T follicular helper cell (primary cell): ENCODE data around the gene TRAF3.
"Not testable (repeated sequence)": the region's sequence is repeated elsewhere in the genome, so short reads cannot be mapped to it uniquely, and the experiment has no call there.

Source experiments
- DNase-seq: peaks from one replicate; pipeline ENCODE4 v3.0.0-alpha.2; 2020; ENCODE audit warnings: low read depth

The TRAF3 gene

DNA sequence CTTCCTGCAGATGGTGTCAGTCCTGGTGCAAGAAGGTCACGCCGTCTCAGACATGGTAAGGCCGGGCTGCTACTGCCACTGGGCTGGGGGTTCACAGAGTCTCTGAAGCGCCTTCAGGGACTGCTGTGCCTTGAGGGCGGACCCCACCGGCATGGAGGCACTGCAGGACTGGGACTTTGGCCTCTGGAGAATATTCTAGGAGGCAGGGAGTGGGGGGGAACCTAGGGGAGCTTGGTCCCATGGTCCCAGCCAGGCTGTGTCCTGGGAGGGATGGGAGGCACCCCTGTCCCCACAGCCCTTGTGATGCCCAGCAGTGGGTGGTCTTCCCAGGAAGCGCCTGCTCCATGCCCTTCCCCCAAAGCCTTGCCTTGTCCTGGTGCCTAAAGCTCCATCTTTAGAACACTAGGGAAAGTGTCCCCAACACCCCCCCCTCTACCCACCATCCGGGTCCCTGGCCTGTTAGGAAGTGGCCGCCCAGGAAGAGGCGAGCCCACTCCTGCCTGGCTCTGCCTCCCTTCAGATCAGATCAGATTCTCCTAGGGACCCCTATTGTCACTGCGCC, 146.8 kb downstream of the TRAF3 start:
- DNase-seq: no peak

DNA sequence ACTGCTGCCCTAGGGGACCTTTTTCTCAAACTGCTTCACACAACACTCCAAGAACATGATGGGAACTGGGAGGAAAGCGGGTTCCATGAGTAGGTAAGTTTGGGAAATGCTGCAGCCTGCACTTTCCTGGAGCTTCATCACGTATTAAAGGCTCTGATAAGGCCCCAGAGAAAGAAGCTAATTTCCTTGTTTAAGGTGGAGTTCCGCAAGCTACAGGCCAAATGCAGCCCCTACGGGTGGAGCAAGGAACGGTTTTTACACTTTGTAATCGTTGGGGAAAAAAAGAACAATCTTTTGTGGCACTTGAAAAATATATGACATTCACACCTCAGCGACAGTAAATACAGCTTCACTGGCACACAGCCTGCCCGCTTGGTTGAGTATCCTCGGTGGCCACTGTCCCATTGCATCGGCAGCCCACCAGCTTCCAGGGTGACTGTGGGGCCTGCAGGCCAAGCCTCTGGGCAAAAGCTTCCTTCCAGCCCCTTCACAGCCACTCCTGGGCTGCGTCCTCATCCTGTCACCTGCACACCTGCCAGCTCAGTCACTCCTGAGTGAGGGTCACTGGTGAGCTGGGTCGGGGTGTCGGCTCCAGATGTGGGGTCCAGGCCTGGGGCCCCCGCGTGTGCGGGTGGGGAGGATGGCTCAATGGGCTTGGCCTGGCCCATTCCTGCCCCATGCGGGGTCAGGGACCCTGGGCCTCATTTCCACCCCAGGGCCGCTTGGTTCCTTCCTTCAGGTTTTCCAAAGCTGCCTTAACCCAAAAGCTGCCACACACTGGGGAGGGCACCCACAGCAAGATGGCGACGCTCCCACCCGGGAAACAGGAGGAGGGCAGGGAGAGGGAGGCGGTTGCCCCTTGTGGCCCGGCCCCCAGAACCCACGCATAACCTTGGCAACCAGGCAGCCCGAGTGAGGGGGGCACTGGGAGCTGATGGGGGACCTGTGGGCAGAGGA, 147.7 kb downstream of the TRAF3 start:
- no peak for DNase-seq

DNA sequence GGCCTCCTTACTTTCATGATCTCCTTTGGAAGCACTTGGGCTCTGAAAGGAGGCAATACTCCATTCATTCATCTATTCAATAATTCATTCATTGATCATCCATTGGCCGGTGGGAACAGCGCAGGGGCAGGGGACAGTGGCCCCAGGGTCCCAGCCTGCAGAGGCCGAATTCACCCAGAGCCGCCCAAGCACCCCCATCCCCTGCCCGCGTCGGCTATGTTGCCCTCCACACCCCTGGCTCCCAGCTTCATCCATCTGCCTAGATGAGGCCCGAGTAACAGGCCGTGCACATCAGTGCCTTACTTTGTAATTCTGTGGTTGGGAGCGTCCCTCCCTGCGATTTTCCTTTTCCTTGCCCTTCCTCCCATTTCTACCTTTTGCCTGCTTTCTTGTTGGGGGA, 148.4 kb downstream of the TRAF3 start:
- no peak for DNase-seq

DNA sequence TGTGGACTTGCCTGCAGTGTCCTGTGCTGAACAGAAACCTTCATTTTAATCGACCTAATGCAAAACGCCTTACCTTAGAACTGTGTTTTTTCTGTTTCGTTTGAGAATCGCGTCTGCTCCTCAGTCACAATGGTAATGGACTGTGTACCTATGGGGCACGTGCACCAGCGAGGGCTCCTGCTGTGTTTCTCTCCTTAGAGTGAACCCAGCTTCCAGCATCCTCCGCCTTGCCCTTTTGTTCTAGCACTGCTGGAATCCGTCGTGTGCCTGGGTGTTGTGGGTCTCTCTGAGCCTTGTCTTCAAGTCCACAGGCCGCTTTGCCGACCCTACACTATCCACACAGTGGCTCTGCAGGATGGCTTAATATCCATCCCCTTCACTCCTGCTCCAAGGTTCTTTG, 148.9 kb downstream of the TRAF3 start:
- no peak for DNase-seq

DNA sequence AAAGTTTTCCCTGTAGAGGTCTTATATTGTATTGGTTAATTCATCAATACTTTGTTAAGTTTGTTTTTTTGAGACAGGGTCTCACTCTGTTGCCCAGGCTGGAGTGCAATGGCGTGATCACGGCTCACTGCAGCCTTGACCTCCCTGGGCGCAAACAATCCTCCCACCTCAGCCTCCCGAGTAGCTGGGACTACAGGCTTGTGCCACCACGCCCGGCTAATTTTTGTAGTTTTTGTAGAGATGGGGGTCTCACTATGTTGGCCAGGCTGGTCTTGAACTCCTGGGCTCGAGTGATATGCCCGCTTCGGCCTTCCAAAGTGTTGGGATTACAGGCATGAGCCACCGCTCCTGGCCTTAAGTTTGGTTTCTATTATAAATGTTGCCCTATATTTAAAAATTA, 149.6 kb downstream of the TRAF3 start:
- not testable (repeated sequence) for DNase-seq

DNA sequence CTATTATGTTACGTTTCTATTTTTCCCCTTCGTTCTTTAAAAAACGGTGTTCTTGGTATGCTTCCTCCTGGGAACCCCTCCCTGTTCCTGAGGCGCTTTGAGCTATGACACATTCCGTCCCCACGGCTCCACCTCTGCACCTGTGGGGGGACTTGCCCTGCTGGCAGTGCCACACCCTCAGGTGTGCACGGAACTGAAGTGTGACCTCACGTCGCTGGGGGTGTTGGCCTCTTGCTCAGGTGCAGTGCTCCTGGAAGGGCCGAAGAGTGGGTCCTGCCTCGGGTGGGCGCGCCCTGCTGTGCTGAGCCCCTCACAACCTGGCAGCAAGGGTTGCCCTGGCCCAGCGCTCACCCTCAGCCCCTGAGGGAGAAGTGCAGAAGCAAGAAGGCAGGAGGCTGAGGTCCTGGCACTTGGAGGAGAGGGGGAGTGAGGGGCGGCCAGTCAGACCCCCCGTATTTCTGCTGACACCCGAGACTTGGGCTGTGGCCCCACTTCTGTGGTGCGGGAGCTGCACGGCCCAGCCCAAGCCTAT, 150.2 kb downstream of the TRAF3 start:
- DNase-seq: no peak

DNA sequence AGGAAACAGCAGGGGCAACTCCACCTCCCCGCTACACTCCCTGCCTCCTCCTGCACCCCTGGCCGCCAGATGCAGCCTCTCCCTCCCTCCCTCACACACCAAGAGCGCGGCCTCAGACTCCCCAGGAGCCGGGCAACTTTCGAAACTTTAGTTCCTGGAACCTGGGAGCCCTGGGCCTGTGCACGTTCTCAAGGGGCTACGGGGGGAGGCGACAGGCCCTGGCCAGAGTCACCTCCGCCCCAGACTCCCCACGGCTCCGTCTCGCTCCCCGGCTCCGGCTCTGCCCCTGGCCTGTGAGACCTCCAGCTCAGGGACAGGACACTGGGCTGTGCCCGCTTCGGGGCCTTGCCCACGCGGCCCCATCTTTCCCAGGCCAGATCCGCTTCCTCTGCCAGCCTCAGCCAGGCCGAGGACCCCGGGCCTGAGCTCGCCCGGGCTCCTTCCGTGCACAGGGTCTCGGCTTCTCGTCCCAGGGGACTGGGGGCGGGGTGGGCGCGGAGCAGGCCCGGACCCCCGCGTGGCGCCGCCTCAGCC, 150.7 kb downstream of the TRAF3 start:
- no peak for DNase-seq

DNA sequence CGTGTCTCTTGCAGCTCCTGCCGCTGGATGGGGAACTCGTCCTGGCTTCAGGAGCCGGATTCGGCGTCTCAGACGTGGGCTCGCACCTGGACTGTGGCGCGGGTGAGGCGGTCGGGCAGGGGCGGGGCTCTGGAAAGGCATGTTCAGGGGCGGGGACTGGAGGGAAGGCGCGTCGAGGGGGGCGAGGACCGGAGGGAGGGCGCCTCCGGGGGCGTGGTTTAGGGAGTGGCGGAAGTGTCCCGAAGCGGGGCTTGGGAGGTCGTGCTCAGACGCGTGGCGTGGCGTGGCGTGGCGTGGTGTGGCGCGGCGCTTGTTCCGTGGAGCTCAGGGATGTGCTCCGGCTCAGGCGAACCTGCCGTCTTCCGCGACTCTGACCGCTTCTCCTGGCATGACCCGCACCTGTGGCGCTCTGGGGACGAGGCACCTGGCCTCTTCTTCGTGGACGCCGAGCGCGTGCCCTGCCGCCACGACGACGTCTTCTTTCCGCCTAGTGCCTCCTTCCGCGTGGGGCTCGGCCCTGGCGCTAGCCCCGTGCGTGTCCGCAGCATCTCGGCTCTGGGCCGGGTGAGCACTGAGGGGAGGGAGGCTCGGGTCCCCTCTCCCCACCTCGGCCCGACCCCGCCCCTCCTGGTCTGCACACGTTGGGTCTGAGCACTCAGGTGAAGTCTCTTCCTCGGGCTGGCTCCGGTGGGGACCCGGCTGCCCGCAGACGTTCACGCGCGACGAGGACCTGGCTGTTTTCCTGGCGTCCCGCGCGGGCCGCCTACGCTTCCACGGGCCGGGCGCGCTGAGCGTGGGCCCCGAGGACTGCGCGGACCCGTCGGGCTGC, 151.4 kb downstream of the TRAF3 start:
- DNase-seq: peak; percentile 75

DNA sequence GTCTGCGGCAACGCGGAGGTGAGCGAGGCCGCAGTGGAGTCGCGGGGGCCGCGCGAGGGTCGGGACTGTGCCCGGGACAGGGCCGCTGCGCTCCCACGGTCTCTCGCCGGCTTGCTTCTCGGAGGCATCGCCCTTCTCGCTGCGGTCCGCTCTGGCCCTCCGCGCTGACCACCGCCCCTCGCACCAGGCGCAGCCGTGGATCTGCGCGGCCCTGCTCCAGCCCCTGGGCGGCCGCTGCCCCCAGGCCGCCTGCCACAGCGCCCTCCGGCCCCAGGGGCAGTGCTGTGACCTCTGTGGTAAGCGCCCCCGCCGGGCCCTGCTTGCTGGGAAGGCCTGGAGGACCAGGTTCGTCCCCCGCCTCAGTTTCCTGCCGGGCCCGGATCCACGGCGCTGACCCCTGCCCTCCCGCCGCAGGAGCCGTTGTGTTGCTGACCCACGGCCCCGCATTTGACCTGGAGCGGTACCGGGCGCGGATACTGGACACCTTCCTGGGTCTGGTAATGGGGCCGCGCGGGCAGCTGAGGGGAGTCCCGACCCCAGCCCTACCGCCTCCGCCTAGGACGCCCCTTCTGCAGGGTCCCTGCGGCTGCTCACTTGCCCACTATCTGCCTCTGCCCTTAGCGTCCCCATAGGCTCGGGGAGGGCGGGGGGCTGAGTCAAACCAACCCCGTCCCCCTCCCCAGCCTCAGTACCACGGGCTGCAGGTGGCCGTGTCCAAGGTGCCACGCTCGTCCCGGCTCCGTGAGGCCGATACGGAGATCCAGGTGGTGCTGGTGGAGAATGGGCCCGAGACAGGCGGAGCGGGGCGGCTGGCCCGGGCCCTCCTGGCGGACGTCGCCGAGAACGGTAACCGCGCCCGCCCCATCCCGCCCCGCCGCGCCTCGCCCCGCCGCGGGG, 152.2 kb downstream of the TRAF3 start:
- no peak for DNase-seq

DNA sequence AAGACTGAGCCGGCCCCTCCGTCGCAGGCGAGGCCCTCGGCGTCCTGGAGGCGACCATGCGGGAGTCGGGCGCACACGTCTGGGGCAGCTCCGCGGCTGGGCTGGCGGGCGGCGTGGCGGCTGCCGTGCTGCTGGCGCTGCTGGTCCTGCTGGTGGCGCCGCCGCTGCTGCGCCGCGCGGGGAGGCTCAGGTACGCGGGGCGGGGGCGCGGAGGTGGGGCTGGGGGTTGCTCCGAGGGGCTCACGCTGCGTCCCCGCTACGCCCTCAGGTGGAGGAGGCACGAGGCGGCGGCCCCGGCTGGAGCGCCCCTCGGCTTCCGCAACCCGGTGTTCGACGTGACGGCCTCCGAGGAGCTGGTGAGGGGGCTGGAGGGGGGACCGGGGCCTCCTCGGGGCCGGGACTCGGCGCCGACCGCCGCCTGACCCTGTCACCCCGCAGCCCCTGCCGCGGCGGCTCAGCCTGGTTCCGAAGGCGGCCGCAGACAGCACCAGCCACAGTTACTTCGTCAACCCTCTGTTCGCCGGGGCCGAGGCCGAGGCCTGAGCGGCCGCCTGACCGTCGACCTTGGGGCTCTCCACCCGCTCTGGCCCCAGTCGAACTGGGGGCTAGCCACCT, 153.0 kb downstream of the TRAF3 start:
- no peak for DNase-seq

DNA sequence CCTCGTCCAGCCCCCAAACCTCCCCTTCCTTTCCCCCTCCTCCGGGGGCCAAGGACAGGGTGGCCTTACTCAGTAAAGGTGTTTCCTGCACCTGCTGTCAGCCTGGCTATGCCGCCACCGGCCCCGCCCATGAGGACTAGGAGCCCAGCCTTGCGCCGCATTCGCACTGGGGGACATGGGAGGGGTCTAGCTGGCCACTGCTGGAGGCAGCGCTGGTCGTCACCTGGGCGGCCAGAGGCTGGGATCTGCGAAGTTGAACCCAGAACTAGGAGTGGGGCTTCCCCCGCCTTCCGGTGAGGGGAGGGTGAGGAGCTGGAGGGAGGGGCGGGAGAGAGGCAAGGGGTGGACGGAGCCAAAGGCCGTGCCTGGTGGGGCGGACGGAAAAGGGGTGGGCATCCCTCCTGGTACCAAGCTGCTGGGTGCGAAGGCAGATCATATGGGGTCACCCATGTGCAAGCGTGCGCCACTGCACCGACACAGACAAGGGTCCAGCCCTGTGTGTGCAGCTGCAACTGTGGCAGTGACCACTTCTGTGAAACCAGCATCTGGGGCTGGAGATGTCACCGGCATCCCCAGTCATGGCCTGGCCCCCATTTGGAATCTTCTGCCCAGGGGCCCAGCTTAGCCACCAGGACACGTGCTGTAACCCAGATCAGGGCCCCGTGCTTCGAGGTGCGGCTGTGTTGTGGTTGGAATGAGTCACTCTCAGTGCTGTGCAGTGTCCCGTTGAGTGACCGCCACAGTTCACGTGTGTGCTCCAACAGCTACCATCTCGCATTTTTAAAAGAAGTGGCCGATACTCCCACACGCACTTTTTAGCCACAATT, 153.7 kb downstream of the TRAF3 start:
- DNase-seq: no peak

DNA sequence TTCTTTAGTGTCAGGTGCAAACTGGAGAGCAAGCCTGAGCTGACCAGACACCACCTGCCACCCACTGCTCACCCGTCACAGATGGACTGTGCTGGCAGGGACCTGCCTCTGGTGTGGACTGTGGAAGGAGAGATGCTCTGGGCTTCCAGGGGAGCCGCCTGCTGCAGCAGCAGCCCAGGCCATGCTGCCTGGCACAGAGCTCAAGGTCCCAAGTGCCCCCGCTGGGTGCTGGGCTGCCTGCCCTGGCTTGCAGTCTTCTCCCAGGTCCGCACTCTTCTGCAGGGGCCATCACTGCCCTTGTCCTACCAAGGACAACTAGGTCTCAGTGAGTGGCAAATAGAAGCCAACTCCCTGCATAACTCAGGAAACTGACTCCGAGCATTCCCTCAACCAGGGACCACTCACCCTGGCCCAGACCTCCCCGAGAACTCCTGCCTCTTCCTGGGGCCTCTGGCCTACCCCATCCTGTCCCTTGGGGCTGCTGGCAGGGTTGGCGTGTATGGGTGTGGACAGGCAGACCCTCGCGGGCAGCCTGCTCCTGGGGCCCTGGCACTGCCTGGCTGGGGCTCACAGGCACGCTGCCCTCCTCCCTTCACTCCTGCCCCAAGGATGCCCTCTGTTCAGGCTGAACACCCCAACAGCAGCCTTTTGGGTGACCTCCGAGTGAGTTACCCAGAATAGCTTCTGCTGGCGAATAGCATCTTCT, 154.5 kb downstream of the TRAF3 start:
- DNase-seq: no peak

DNA sequence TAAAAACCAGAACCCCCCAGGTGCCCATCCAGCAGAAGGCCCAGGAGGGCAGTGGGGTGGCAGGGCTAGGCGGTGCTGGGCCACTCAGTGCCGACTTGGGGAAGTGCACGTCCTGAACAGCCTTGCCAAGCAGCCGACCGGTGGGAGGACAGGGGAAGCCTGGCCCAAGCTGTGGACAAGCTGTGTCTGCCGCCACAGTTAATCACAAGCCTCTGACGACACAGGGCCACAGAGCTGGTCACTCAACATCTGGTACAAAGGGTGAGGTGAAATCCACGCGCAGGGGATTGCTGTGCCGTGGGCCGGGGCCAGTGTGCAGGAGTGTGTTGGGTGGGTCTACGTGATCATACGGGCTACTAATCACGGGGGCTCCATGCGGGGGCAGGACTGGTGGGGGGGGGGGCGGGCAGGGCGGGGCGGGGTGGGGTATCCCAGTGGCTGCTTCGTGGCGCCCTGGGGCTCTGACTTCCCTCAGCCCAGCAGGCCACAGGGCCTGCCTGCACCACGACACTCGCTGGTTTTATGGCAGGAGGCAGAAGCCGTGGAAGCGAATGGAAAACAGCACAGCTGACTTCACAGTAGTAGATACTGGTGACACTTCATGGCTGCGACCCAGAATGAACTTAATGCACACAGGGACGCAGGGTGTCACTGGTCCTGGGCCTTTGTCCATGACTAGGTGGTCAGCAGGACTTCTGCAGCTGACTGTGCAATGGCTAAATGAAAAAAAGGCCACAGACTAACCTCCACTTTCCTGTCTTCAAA, 155.4 kb downstream of the TRAF3 start:
- no peak for DNase-seq

DNA sequence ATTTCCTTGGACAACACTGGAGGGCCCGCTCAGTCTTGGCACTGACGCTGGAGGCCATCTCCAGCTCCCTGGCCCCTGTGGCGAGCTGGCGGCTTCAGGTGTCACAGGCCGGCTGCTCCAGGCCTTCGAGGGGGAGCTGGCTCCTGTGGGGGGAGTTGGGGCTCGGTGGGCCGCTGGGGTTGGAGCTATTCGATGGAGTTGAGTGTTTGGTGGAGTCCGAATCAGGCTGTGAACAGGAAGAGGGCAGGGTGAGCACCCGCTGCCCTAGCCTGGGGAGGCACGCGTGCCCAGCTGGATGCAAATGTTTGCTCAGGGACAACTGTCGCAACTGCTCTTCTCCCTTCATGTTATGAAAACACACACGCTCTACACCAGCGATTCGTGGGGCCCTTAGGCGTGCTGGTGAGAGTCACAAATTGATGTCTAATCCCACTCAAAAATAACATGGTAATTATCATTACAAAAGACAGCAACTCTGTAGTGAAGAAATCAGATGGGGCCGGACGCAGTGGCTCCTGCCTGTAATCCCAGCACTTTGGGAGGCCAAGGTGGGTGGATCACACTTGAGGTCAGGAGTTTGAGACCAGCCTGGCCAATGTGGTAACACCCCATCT, 156.5 kb downstream of the TRAF3 start:
- no peak for DNase-seq

DNA sequence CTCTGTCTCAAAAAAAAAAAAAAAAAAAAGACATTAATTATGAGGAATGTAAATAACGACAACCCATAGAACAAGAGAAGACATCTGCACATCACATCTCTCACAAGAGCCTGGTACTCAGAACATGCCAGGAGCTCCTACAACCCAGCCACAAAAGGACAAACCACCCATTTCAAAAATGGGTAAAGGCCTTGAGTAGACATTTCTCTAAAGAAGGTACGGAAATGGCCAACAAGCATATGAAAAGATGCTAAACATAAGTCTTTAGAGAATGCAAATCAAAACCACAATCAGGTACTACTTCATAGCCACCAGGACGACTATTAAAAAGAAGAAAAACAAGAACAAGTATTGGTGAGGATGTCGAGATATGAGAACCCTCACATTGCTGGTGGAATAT, 158.5 kb downstream of the TRAF3 start:
- no peak for DNase-seq

DNA sequence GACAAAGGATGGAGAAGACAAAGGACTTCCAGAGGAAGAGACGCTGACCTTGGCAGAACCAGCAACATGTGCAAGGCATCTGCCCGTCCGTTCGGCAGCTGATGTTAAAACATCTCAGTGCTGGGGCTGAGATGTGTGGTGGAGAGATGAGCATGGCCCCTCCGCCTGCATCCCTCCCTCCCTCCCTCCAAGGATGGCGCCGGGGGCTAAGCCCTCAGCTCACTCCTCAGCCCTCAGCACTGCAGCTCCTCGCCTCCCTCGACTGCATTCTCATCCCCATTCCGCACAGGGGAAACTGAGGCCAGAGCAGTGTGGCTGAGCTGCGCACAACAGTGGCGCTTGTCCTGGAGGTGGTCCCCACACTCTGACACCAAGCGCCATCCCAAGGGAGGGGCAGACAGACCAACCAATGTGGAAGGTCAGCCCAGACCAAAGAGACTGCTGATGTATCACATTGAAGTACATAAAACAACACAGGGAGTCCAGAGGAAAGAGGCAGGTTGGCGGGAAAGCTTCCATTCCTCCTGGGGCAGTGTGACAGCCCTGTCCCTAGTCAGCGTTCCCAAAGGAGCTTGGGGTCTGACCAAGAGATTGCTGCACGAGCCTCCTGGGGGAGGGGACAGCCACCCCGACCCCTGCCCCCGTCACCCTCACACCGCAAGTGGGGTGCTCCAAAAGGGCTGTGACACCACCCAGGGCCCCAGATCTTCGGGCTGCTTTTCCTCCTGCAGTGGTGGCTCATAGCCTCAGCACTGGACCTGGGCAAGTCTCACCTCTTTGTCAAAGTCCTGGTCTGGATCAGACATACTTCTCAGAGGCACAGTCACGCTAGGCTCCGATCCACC, 160.3 kb downstream of the TRAF3 start:
- DNase-seq: no peak

DNA sequence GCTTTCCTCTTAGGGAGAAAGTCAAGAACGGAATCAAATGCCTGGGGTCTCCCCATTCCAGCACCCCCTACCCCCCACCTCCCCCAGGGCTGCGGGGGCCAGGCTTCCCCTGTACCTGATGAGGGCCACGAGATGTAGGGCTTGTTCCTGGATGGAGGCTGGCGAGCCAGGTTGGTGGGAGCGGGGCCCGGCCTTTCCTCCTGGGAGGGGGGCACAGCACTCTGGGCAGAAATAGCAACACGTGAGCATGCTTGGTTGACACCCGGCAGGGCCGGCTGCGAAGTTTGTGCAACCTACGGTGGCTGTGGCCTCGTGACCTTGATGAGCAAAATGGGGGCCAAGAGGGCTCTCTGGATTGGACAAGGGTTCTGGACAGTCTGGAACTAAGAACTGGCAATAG, 160.9 kb downstream of the TRAF3 start:
- no peak for DNase-seq
